HG03175 (cell line): Measurements from ENCODE around the gene IPO4.
"Not testable (repeated sequence)": the region's sequence is repeated elsewhere in the genome, so short reads cannot be mapped to it uniquely, and the experiment has no call there.

Experiments used
- ATAC-seq: cut with Tn5 transposase; IDR thresholded peaks from one replicate; pipeline ENCODE4 v1.9.1; 2021; ENCODE audit warnings: mild to moderate bottlenecking, moderate library complexity; ENCODE audit not compliant: unreplicated experiment

The IPO4 gene

GRCh38 chr14:24215495-24216344 is 27.1 kb upstream of the IPO4 start, which contains the start of gene MDP1:
TSS of gene MDP1 (minus strand) at chr14:24216066. CDS start at chr14:24215955, 111 bp downstream.
- ATAC-seq = peak; percentile 80

- ATAC-seq = no peak
Observed at GRCh38 chr14:24213866-24214662, 25.4 kb upstream of the IPO4 start.

- ATAC-seq = peak; percentile 75
Observed at GRCh38 chr14:24212924-24213865, 24.6 kb upstream of the IPO4 start, which contains the start of gene CHMP4A. TSS of gene CHMP4A (minus strand) at chr14:24213488. CDS start at chr14:24213439, 49 bp downstream.

- ATAC-seq = no peak
Observed at GRCh38 chr14:24211311-24211710, 22.7 kb upstream of the IPO4 start.

GRCh38 chr14:24207625-24208024 is 19.0 kb upstream of the IPO4 start:
- ATAC-seq = no peak

- no peak for ATAC-seq
Observed at GRCh38 chr14:24207104-24207551, 18.5 kb upstream of the IPO4 start.

GRCh38 chr14:24206260-24207103 is 17.9 kb upstream of the IPO4 start:
- no peak for ATAC-seq

- ATAC-seq = no peak
Observed at GRCh38 chr14:24204163-24205146, 15.8 kb upstream of the IPO4 start.

GRCh38 chr14:24203249-24203886 is 14.8 kb upstream of the IPO4 start:
- ATAC-seq = not testable (repeated sequence)

GRCh38 chr14:24202538-24202937 is 13.9 kb upstream of the IPO4 start:
- ATAC-seq = not testable (repeated sequence)

- no peak for ATAC-seq
Observed at GRCh38 chr14:24198814-24199524, 10.4 kb upstream of the IPO4 start.

- no peak for ATAC-seq
Observed at GRCh38 chr14:24197056-24197450, 8.4 kb upstream of the IPO4 start.

- ATAC-seq = peak; percentile 11
Observed at GRCh38 chr14:24196071-24197055, 7.7 kb upstream of the IPO4 start.

GRCh38 chr14:24195186-24196070 is 6.8 kb upstream of the IPO4 start, which contains the start of gene TM9SF1:
TSS of gene TM9SF1 (minus strand) at chr14:24195441. CDS start at chr14:24195019, 422 bp downstream.
- peak; percentile 83 for ATAC-seq

GRCh38 chr14:24194873-24195185 is 6.2 kb upstream of the IPO4 start:
- ATAC-seq = no peak
